HL-60 (cell line): ENCODE results near the gene PTBP3.

Source experiments
- GABPA ChIP-seq: IDR thresholded peaks from 2 replicates; pipeline ENCODE4 v1.6.1; 2012; ENCODE audit warnings: low read depth
- POLR2AphosphoS5 ChIP-seq: IDR thresholded peaks from 2 replicates; pipeline ENCODE4 v1.6.1; 2012; ENCODE audit warnings: low read depth
- SPI1 ChIP-seq: IDR thresholded peaks from 2 replicates; pipeline ENCODE4 v1.6.1; 2012; ENCODE audit warnings: low read depth, mild to moderate bottlenecking, borderline replicate concordance
- TF ChIP-seq, protein P1 (sequence below): IDR thresholded peaks from one replicate; pipeline ENCODE4 v1.5.1; 2011; ENCODE audit warnings: low read length, control low read depth, inconsistent platforms; ENCODE audit not compliant: insufficient read depth
- TF ChIP-seq, protein P2 (sequence below): IDR thresholded peaks from 2 replicates; pipeline ENCODE4 v1.6.1; 2012; ENCODE audit warnings: low read depth; ENCODE audit not compliant: insufficient replicate concordance

DNA sequence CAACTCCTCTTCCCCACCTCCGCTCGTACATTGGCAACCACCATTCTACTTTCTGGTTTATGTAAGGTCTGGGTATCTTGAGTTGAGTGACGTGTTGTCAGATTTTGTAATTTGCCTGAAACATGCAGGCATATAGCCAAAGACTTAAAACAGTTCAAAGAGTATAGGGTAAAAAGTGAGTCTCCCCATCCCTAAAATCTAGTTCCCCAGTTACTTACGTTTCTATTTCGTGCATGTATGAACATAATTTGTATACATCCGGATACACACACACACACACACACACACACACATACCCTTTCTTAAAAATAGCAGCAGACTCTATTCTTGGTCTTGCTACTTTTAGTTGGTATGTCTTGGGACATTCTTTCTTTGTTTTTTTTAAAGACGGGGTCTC, 47.4 kb upstream of the PTBP3 start:
- TF ChIP-seq, protein P1, sequence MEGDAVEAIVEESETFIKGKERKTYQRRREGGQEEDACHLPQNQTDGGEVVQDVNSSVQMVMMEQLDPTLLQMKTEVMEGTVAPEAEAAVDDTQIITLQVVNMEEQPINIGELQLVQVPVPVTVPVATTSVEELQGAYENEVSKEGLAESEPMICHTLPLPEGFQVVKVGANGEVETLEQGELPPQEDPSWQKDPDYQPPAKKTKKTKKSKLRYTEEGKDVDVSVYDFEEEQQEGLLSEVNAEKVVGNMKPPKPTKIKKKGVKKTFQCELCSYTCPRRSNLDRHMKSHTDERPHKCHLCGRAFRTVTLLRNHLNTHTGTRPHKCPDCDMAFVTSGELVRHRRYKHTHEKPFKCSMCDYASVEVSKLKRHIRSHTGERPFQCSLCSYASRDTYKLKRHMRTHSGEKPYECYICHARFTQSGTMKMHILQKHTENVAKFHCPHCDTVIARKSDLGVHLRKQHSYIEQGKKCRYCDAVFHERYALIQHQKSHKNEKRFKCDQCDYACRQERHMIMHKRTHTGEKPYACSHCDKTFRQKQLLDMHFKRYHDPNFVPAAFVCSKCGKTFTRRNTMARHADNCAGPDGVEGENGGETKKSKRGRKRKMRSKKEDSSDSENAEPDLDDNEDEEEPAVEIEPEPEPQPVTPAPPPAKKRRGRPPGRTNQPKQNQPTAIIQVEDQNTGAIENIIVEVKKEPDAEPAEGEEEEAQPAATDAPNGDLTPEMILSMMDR, result no peak
- TF ChIP-seq, protein P2, sequence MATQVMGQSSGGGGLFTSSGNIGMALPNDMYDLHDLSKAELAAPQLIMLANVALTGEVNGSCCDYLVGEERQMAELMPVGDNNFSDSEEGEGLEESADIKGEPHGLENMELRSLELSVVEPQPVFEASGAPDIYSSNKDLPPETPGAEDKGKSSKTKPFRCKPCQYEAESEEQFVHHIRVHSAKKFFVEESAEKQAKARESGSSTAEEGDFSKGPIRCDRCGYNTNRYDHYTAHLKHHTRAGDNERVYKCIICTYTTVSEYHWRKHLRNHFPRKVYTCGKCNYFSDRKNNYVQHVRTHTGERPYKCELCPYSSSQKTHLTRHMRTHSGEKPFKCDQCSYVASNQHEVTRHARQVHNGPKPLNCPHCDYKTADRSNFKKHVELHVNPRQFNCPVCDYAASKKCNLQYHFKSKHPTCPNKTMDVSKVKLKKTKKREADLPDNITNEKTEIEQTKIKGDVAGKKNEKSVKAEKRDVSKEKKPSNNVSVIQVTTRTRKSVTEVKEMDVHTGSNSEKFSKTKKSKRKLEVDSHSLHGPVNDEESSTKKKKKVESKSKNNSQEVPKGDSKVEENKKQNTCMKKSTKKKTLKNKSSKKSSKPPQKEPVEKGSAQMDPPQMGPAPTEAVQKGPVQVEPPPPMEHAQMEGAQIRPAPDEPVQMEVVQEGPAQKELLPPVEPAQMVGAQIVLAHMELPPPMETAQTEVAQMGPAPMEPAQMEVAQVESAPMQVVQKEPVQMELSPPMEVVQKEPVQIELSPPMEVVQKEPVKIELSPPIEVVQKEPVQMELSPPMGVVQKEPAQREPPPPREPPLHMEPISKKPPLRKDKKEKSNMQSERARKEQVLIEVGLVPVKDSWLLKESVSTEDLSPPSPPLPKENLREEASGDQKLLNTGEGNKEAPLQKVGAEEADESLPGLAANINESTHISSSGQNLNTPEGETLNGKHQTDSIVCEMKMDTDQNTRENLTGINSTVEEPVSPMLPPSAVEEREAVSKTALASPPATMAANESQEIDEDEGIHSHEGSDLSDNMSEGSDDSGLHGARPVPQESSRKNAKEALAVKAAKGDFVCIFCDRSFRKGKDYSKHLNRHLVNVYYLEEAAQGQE, result no peak
- TF ChIP-seq GABPA (no peak), SPI1 (no peak), POLR2AphosphoS5 (no peak)
